ENCODE results near the gene EXOSC3.

Gene EXOSC3

DNA sequence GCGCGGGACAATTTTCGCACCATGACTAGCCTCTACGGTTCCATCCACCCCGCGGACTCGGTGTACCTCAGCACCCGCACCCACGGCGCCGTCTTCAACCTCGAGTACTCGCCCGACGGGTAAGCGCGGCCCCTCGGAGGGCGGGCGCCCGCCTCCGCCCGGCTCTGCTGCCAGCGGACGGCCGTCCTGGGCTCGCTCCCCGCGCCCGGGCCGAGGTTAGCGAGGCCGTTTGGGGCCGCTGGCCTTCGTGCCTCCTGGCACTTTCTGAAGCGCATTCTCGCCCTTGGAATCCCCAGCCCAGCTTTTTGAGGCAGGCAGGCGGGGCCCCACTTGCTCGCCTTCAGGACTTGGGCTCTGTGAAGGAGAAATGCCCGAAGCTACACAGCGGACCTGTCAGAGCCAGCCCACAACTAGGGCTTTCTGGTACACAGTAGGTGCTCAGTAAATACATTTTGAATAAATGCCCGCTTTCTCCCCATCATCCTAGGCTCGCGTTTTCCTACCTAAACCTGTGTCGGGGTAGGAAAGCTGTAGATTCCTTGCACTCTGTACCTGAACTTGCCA is 16.5 kb upstream of the EXOSC3 start:
- no peaks in the 10 kb centered on the region for H3K27me3 ChIP-seq (ENCODE audit: control insufficient read depth, insufficient read depth, low read length)
- H3K9me3 ChIP-seq (ENCODE audit: control insufficient read depth, insufficient read depth, low read depth, low read length), result no peaks in the 10 kb centered on the region
- H3K36me3 ChIP-seq (ENCODE audit: control insufficient read depth, insufficient read depth, low read length), result no peaks in the 10 kb centered on the region
- peak overlapping the region; percentile 70; the same call in 1 of the 2 replicates for H3K27ac ChIP-seq (ENCODE audit: low read depth, low read length)
- peaks cover 16% of the 10 kb centered on the region for H3K4me1 ChIP-seq (ENCODE audit: control insufficient read depth, insufficient read depth, low read length)
- H3K9ac ChIP-seq (ENCODE audit: low read length), result peak overlapping the region; percentile 88
- peak overlapping the region; percentile 80 for H3K4me3 ChIP-seq (ENCODE audit: low read depth, low read length)

DNA sequence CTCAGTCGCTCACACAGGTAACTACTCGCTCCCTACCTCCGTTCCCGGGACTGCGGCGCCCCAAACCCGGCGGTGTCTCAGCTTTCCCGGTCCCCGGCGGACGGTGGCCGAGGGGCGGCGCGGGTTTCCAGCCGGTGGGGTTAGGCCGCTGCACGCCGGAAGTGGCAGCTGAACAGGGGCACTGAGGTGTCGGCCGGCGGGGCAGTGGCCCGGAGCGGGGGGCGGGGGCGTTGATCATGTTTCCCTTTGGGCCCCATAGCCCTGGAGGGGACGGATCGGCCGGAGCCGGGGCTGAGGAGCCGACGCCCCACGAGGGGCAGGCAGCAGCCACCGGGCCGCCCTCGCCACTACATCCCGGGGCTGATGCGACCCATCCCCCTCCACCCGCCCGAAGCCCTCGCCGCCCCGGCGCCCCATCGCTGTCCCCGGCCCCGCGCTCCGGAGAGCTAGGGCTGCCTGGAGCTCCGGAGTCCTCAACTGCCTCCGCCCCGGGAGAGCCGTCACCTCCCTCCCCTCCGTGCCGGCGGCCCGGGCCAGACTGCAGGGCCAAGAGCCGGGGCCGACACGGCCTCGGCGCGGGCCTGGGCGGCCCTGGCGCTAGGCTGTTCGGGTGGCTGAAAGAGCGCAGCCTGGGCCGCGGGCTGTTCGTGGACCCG is 15.9 kb upstream of the EXOSC3 start, which contains the start of gene DCAF10:
Gene DCAF10 (plus strand): TSS at position 167 of the 656 bp plus-strand sequence. CDS start 70 bp downstream, at position 237.
- peak within 1 kb of the TSS; percentile 88 for H3K9ac ChIP-seq (ENCODE audit: low read length)
- H3K27me3 ChIP-seq (ENCODE audit: control insufficient read depth, insufficient read depth, low read length), result no peaks in the 10 kb centered on the region
- H3K36me3 ChIP-seq (ENCODE audit: control insufficient read depth, insufficient read depth, low read length), result no peaks in the 10 kb centered on the region
- no peaks in the 10 kb centered on the region for H3K9me3 ChIP-seq (ENCODE audit: control insufficient read depth, insufficient read depth, low read depth, low read length)
- peaks cover 16% of the 10 kb centered on the region for H3K4me1 ChIP-seq (ENCODE audit: control insufficient read depth, insufficient read depth, low read length)
- peak within 1 kb of the TSS; percentile 80 for H3K4me3 ChIP-seq (ENCODE audit: low read depth, low read length)
- peak within 1 kb of the TSS; percentile 70; the same call in 1 of the 2 replicates for H3K27ac ChIP-seq (ENCODE audit: low read depth, low read length)

DNA sequence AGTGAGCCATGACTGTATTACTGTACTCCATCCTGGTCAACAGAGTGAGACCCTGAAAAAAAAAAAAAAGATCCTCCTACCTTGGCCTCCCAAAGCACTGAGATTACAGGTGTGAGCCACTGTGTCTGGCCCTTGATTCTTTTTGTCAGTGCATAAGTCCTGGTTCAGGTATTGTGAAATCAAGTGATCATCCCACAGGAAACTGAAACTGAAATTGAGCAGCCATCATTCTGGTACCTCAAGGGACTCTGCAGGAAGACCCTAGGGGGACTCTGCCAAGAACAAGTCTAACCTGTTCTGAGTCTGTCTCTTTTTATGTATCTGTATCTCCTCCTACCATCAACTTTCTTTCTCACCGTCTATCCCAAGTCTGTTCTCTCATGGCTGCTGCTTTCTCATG is 13.8 kb upstream of the EXOSC3 start:
- H3K4me1 ChIP-seq (ENCODE audit: control insufficient read depth, insufficient read depth, low read length), result peaks cover 16% of the 10 kb centered on the region
- no peak overlapping the region for H3K27ac ChIP-seq (ENCODE audit: low read depth, low read length)
- no peak overlapping the region for H3K4me3 ChIP-seq (ENCODE audit: low read depth, low read length)
- no peaks in the 10 kb centered on the region for H3K9me3 ChIP-seq (ENCODE audit: control insufficient read depth, insufficient read depth, low read depth, low read length)
- no peak overlapping the region for H3K9ac ChIP-seq (ENCODE audit: low read length)
- H3K36me3 ChIP-seq (ENCODE audit: control insufficient read depth, insufficient read depth, low read length), result no peaks in the 10 kb centered on the region
- H3K27me3 ChIP-seq (ENCODE audit: control insufficient read depth, insufficient read depth, low read length), result peaks cover 4% of the 10 kb centered on the region; the same call in 1 of the 2 replicates

DNA sequence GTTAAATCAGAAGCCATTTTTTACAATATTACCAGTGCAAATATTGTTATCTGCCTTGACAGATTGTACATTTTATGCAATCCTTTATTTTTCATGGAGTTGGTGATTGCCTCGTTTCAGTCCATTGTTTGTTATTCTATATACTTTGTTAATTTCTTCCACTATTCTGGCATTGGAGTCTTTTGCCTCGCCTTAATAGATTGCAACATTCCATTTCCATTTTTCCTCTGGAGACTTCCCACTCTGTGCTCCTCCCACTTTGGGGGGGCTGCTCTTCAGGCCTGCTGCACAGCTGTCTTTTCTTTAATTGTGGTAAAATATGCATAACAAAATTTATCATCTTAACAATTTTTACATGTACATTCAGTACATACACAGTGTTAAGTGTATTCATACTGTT is 11.4 kb upstream of the EXOSC3 start:
- H3K27ac ChIP-seq (ENCODE audit: low read depth, low read length), result no peak overlapping the region
- no peaks in the 10 kb centered on the region for H3K9me3 ChIP-seq (ENCODE audit: control insufficient read depth, insufficient read depth, low read depth, low read length)
- 0 out of 2 replicates have a peak, but pooled peaks cover 5% of the 10 kb centered on the region for H3K4me1 ChIP-seq (ENCODE audit: control insufficient read depth, insufficient read depth, low read length)
- H3K4me3 ChIP-seq (ENCODE audit: low read depth, low read length), result no peak overlapping the region
- H3K9ac ChIP-seq (ENCODE audit: low read length), result no peak overlapping the region
- no peaks in the 10 kb centered on the region for H3K36me3 ChIP-seq (ENCODE audit: control insufficient read depth, insufficient read depth, low read length)
- H3K27me3 ChIP-seq (ENCODE audit: control insufficient read depth, insufficient read depth, low read length), result peaks cover 4% of the 10 kb centered on the region; the same call in 1 of the 2 replicates

DNA sequence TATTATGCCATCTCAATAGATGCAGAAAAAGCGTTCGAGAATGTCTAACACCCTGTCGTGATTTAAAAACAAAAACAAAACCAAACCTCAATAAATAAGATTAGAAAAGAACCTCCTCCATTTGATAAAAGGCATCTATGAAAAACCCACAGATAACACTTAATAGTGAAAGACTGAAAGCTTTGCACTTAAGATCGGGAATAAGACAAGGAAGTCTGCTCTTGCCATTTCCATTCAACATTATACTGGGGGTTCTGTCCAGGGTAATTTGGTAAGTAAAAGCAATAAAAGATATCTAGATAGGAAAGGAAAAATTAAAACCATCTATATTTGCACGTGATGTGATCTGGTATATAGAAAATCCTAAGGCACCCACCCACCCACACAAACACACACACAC is 7.3 kb upstream of the EXOSC3 start:
- no peak overlapping the region for H3K9ac ChIP-seq (ENCODE audit: low read length)
- H3K36me3 ChIP-seq (ENCODE audit: control insufficient read depth, insufficient read depth, low read length), result no peaks in the 10 kb centered on the region
- no peaks in the 10 kb centered on the region for H3K9me3 ChIP-seq (ENCODE audit: control insufficient read depth, insufficient read depth, low read depth, low read length)
- no peak overlapping the region for H3K4me3 ChIP-seq (ENCODE audit: low read depth, low read length)
- no peak overlapping the region for H3K27ac ChIP-seq (ENCODE audit: low read depth, low read length)
- H3K4me1 ChIP-seq (ENCODE audit: control insufficient read depth, insufficient read depth, low read length), result no peaks in the 10 kb centered on the region
- peaks cover 4% of the 10 kb centered on the region; the same call in 1 of the 2 replicates for H3K27me3 ChIP-seq (ENCODE audit: control insufficient read depth, insufficient read depth, low read length)

DNA sequence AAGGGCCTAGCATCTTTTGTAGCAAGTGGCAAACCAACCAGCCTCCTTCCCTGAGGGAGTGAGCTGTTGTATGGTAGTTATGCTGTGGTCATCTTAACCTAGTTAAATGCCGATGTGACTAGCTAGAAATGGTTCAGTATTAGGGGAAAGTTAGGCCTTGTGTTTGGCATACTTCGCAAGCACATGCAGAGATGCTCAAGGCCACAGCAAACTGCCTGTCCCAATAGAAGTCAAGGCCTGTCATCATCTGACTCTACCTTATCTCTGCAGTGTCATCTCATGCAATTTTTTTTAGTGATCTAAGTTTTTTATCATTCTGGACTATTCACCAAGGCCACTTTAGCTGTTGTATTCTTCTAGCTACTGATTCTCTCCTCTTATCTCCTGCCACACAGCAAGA is 5.2 kb upstream of the EXOSC3 start:
- Histone ChIP-seq H3K27me3 (ENCODE audit: control insufficient read depth, insufficient read depth, low read length) (peaks cover under 1% of the 10 kb centered on the region; the same call in 1 of the 2 replicates), H3K9me3 (ENCODE audit: control insufficient read depth, insufficient read depth, low read depth, low read length) (no peaks in the 10 kb centered on the region), H3K4me3 (ENCODE audit: low read depth, low read length) (no peak overlapping the region), H3K9ac (ENCODE audit: low read length) (no peak overlapping the region), H3K36me3 (ENCODE audit: control insufficient read depth, insufficient read depth, low read length) (no peaks in the 10 kb centered on the region), H3K4me1 (ENCODE audit: control insufficient read depth, insufficient read depth, low read length) (no peaks in the 10 kb centered on the region), H3K27ac (ENCODE audit: low read depth, low read length) (no peak overlapping the region)

DNA sequence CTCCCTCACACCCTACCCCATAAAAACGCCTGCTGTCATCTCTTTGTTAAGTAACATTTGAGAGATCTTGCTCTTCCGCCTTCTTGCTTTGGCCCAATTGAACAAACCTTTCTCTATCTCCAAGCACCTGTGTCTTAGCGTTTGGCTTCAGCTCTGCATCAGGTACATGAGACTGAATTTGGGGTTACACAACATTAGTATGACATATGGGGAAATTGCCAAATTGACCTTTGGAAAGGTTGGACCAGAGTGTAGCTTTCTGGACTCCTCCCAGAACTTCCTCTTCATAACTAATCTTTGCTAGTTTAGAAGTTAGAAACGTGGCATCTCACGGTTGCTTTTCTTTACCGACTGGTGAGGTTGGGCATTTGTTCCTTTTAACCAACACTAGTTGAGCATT is 3.5 kb upstream of the EXOSC3 start:
- Histone ChIP-seq H3K36me3 (ENCODE audit: control insufficient read depth, insufficient read depth, low read length) (peaks cover 6% of the 10 kb centered on the region), H3K27ac (ENCODE audit: low read depth, low read length) (no peak overlapping the region), H3K27me3 (ENCODE audit: control insufficient read depth, insufficient read depth, low read length) (no peaks in the 10 kb centered on the region), H3K4me1 (ENCODE audit: control insufficient read depth, insufficient read depth, low read length) (no peaks in the 10 kb centered on the region; the same call in 1 of the 2 replicates), H3K9me3 (ENCODE audit: control insufficient read depth, insufficient read depth, low read depth, low read length) (no peaks in the 10 kb centered on the region), H3K9ac (ENCODE audit: low read length) (no peak overlapping the region), H3K4me3 (ENCODE audit: low read depth, low read length) (no peak overlapping the region)

DNA sequence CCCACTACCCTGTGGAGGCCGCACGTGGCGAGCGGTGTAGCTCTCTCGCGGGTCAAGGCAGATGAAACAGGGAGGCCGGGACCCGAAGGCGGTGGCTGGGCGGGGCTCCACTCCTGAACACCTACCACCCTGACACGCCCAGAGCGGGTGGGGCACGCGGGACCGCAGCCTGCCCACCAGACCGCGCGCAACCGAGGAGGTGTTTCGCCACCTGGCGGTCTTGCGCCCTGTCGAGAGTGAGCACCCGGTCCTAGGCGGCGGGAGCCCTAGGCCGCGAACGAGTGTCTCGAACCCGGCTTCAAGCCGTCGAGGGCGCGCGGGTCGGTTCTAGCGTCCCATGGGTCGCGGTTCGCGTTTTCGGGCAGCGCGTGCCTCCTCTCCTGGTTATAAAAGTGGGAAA is 2.2 kb upstream of the EXOSC3 start:
- Histone ChIP-seq H3K9ac (ENCODE audit: low read length) (no peak overlapping the region), H3K4me3 (ENCODE audit: low read depth, low read length) (no peak overlapping the region)

DNA sequence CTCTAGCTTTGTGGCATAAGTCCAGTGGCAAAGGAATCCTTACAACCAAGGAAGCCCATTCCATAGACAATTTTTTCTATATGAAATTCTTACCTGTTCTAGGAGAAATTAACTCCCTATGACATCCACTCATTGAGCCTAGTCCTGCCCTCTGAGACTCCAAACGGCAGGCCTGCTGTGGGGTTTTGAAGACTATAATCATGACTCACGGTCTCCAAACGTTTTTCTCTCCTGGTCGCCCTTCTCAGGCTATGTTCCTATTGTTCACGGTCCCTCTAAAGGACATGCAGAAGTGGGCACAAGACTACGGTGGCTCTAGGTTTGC is 611 bp downstream of the EXOSC3 start:
- Histone ChIP-seq H3K4me3 (ENCODE audit: low read depth, low read length) (peak overlapping the region; percentile 98), H3K27me3 (ENCODE audit: control insufficient read depth, insufficient read depth, low read length) (no peaks in the 10 kb centered on the region), H3K36me3 (ENCODE audit: control insufficient read depth, insufficient read depth, low read length) (peaks cover 47% of the 10 kb centered on the region), H3K27ac (ENCODE audit: low read depth, low read length) (peak overlapping the region; percentile 90), H3K4me1 (ENCODE audit: control insufficient read depth, insufficient read depth, low read length) (no peaks in the 10 kb centered on the region; the same call in 1 of the 2 replicates), H3K9me3 (ENCODE audit: control insufficient read depth, insufficient read depth, low read depth, low read length) (no peaks in the 10 kb centered on the region), H3K9ac (ENCODE audit: low read length) (peak overlapping the region; percentile 98)

More for the DNA sequence above, 2.2 kb upstream of the EXOSC3 start:
- H3K27me3 ChIP-seq (ENCODE audit: control insufficient read depth, insufficient read depth, low read length), result no peaks in the 10 kb centered on the region
- no peaks in the 10 kb centered on the region for H3K9me3 ChIP-seq (ENCODE audit: control insufficient read depth, insufficient read depth, low read depth, low read length)
- H3K27ac ChIP-seq (ENCODE audit: low read depth, low read length), result no peak overlapping the region
- peaks cover 19% of the 10 kb centered on the region for H3K36me3 ChIP-seq (ENCODE audit: control insufficient read depth, insufficient read depth, low read length)
- H3K4me1 ChIP-seq (ENCODE audit: control insufficient read depth, insufficient read depth, low read length), result no peaks in the 10 kb centered on the region; the same call in 1 of the 2 replicates

DNA sequence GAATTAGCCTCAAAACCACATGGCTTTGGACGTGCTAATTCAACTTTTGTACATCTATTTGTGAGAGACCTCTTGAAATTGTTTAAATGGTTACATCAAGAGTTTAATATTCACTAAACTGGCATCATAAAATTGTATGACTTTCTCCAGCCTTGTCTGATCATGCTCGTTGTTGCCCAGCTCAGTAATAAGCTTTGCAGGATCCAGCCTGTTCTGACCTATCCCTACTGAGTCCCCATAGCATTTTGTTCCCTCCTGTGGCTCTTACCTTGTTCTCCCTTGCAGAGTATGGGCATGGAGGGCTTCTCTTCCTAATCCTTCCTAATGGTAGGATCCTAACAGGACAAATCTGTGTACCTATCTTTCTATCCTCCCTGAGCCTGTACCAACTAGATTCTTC is 6.3 kb downstream of the EXOSC3 start:
- peaks cover 74% of the 10 kb centered on the region for H3K36me3 ChIP-seq (ENCODE audit: control insufficient read depth, insufficient read depth, low read length)

DNA sequence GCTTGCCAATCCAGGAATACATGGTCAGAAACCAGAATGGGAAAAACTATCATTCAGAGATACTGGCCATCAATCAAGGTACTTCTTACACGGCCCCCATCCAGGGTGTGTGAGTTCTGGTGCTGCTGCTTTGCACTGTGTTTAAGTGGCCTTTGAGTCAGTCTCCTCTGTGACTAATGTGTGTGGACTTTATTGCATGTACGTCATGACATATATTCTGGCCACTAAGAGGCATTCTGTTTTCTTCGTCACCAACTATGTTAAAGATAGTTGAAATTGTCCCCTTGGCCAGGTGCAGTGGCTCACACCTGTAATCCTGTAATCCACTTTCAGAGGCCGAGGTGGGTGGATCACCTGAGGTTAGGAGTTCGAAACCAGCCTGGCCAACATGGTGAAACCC is 8.5 kb downstream of the EXOSC3 start:
- H3K9ac ChIP-seq (ENCODE audit: low read length), result no peak overlapping the region
- no peaks in the 10 kb centered on the region for H3K27me3 ChIP-seq (ENCODE audit: control insufficient read depth, insufficient read depth, low read length)
- no peak overlapping the region for H3K27ac ChIP-seq (ENCODE audit: low read depth, low read length)
- H3K36me3 ChIP-seq (ENCODE audit: control insufficient read depth, insufficient read depth, low read length), result peaks cover 56% of the 10 kb centered on the region
- H3K9me3 ChIP-seq (ENCODE audit: control insufficient read depth, insufficient read depth, low read depth, low read length), result no peaks in the 10 kb centered on the region
- H3K4me3 ChIP-seq (ENCODE audit: low read depth, low read length), result no peak overlapping the region
- no peaks in the 10 kb centered on the region for H3K4me1 ChIP-seq (ENCODE audit: control insufficient read depth, insufficient read depth, low read length)

More for the DNA sequence above, 6.3 kb downstream of the EXOSC3 start:
- no peaks in the 10 kb centered on the region for H3K4me1 ChIP-seq (ENCODE audit: control insufficient read depth, insufficient read depth, low read length)
- no peak overlapping the region for H3K27ac ChIP-seq (ENCODE audit: low read depth, low read length)
- no peak overlapping the region for H3K9ac ChIP-seq (ENCODE audit: low read length)
- no peak overlapping the region for H3K4me3 ChIP-seq (ENCODE audit: low read depth, low read length)
- H3K27me3 ChIP-seq (ENCODE audit: control insufficient read depth, insufficient read depth, low read length), result no peaks in the 10 kb centered on the region
- H3K9me3 ChIP-seq (ENCODE audit: control insufficient read depth, insufficient read depth, low read depth, low read length), result no peaks in the 10 kb centered on the region

Data from HUES6 (cell line).